ENCODE data around the gene RNF224.

The RNF224 gene

DNA sequence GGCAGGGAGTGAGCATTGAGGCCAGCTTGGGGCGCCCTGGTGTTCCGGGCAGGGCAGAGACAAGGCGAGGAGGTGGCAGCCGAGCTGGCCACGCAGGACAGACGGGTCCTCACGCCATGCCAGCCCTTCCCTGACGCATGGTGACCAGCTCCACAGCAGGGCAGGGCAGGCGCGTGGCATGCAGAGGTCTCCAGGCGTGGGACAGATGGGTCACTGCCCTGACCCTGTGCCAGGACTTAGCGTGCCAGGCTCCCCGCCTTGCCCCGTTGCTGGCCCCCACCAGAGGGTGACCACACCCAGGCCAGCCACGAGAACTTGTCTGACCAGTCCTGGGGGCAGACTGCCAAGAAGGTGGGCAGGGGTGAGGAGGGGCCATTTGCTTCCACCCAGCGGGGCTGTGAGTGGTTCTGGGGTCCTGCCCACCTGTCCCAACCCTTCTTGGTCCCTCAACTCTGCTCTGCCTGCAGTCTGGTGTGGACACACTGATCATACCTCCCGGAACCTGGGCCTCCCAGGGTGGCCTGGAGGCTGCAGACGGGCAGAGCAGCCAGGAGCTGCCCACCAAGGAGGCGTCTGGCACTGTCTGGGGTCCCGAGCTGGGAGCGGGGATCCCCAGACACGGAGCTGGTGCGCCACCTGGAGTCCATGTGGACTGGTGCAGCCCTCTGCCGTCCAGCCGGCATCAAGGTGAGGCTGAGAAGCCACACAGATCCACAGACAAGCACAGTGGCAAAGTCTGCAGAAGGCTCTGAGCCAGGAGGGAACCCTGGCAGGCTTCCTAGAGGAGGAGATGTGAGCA lies at the start of gene RNF224:
RNF224 (plus strand) TSS at position 449 of the 799 bp plus-strand sequence. CDS start 834 bp downstream, outside the sequence.
- peak; percentile 39 to 86 for DNase-seq

GRCh38 chr9:137178201-137178938 lies 48.9 kb upstream of the RNF224 start:
- DNase-seq = no peak

- no peak for DNase-seq
Measured at GRCh38 chr9:137178939-137179630, 48.2 kb upstream of the RNF224 start.

DNA sequence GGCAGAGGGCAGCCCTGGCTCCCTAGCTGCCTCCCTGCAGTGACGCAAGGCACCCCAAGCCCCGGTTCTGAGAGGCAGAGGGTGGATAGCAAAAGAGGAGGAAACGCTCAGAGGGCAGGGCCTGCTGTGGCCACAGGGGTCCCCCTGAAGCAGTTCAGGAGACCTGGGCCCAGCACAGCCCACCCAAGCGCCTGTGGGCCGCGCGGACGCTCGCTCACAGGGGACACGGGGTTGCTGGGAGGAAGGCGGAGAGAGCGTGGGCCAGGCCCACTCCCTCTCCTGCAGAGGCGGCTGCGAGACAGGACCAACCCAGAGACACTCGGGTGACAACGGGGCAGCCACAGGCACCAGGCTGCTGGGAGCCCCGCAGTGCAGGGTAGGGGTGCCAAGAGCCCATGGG lies 47.5 kb upstream of the RNF224 start:
- no peak for DNase-seq

DNA sequence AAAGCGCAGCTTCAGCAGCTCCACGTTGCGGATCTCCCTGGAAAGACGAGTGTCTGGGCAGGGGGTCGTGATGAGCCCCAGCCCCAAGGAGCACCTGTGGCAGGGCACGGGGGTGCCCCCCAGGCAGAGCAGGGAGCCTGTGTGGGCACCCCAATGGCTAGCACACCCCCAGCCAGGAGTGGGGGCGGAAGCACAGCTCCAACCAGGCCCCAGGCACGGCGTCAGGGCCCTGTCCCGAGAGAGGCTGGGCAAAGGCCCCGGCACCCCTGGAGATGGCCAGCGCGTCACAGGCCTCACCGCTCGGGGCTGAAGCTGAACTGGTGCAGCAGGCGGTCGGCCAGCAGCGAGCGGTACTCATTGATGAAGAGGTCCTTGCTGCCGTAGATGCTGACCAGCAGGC lies 46.8 kb upstream of the RNF224 start:
- no peak for DNase-seq

DNA sequence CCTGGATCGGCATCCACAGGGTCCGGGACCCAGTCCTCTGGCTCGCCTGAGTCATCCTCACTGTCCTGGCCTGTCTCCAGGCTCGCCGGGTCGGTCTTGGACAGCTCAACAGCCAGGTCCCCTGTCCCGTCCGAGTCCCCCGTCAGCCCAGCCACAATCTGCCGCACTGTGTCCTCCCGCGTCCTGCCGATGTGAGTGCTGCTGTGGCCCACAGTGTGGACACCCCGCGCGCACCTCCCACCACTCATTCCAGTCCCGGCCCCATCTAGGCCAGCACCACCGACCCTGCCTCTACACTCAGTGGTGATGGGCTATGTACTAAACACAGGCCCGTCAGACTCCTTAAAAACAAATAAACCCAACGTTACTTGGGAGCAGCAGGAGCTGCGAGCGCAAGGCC lies 45.6 kb upstream of the RNF224 start:
- no peak for DNase-seq

DNA sequence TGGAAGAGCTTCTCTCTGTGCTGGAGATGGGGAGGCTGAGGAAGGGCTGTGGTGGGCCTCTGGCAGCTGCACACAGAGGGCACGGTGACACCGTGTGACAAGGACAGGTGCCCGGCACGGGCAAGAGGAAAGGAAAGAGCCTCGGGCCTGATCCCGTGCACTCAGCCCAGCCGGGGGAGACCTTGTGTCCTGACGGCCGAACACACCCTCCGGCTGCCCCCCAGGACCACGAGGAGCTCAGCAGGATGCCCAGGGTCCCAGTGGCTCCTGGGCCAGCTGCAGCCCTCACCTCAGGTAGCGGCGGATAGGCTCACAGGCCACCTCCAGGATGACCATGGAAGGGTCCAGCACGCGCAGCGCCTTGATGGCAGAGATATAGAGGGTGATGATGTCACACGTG lies 44.5 kb upstream of the RNF224 start:
- DNase-seq = no peak

GRCh38 chr9:137183980-137184595 lies 43.2 kb upstream of the RNF224 start:
- no peak for DNase-seq

DNA sequence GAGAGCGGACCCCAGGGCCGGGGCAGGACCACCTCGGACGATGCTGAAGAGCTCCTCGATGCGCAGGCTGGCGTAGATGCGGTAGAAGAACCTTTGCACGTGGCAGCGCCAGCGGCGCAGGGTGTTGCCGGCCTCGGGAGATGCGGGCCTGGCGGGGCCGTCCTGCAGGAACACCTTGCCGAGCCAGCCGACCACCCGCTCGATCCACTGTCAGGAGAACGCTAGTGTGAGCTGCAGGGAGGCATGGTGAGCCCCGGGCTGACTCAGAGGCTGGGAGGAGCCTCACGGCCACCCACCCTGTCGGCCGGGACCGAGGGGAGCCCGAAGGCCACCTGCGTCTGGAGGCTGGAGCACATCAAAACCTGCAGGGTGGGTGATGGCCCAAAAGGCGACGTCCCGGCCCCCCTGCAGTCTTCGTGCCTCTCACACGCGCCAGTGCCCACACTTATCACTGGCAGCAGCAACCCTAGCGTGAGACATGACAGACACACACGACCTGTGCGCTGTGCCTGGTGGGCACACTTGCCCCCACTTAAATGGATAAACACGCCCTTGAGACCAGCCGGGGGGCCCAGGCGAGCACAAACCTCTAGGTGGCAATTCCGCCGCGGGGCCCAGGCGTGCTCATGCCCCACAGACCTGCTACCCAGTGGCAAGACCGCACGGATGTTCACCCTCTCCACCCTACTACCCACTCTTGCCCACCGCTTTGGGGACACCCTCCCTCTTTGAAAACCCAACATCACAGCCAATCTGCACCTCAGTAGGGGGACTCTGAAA lies 42.2 kb upstream of the RNF224 start:
- no peak for DNase-seq

DNA sequence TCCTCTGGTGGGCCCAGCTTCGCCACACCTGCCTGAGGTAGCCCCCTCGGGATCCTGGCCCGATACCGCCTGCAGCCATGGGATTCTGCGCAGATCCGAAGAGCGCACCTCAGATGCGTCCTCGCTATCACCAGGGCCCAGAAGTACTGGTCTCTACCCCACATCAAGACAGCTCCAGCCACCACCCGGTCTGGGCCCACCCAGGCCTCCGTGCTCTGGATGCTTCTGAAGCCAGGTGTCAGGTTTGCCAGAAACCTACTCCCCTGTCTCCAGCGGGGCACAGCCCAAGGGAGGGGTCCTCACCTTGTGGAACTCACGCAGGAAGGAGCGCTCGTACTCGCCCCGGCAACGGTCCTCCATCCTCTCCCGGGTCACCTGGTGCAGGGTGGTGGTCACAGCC lies 41.4 kb upstream of the RNF224 start:
- no peak for DNase-seq

DNA sequence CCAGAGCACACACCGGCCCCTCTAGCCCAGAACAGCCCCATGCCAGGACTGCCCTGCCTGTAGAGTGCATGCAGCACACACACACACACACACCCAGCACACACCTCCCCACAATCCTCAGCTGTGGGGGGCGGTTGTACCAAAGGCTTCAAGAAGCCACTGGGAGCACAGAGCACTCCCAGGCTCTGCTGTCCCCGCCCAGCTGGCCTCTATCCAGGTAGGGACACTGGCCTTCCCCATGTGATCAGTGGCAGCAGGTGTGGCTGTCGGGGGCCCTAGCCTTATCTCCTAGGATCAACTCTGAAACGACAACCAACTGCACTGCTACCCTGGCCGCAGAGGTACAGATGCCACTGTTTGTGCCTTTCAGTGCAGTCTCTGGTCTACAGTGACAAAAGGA lies 40.9 kb upstream of the RNF224 start:
- no peak for DNase-seq

GRCh38 chr9:137187386-137187785 lies 39.9 kb upstream of the RNF224 start:
- DNase-seq = no peak

- no peak for DNase-seq
Measured at GRCh38 chr9:137188086-137188489, 39.2 kb upstream of the RNF224 start.

DNA sequence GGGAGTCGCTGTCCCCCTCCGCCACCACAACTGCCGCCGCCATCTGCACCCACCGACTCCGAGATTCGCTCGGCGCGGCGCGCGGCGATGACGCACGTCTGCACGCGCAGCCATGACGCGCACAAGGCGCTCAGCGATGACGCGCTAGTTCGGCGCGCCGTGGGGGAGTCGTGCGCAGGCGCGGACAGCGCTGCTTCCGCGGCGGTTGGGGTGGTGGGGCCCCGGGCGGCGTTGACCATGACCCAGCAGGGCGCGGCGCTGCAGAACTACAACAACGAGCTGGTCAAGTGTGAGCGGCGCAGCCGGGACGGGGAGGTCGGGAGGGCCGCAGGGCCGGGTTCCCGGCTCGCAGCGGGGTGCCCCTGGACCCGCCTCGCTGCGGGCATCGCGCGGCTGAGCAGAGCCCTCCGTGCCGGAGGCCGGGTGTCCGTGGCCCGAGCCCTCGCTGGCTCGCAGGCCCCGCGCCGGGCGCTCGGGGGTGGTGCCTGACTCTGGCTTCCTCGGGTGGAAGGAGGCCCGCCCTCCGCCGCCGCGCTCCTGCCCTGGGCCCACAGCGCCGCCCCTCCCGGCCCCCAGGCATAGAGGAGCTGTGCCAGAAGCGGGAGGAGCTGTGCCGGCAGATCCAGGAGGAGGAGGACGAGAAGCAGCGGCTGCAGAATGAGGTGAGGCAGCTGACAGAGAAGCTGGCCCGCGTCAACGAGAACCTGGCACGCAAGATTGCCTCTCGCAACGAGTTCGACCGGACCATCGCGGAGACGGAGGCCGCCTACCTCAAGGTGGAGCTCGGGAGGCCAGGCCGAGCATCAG lies 38.6 kb upstream of the RNF224 start, which contains the start of the genes ANAPC2 and SSNA1:
ANAPC2 (minus strand) TSS at position 71 of the 807 bp plus-strand sequence; CDS start at position 43, 28 bp downstream.
SSNA1 (plus strand) TSS at position 187 of the 807 bp plus-strand sequence; CDS start at position 238, 51 bp downstream.
- peak; percentile 56 to 89 for DNase-seq

GRCh38 chr9:137189297-137190295 lies 37.7 kb upstream of the RNF224 start:
- DNase-seq = no peak

DNA sequence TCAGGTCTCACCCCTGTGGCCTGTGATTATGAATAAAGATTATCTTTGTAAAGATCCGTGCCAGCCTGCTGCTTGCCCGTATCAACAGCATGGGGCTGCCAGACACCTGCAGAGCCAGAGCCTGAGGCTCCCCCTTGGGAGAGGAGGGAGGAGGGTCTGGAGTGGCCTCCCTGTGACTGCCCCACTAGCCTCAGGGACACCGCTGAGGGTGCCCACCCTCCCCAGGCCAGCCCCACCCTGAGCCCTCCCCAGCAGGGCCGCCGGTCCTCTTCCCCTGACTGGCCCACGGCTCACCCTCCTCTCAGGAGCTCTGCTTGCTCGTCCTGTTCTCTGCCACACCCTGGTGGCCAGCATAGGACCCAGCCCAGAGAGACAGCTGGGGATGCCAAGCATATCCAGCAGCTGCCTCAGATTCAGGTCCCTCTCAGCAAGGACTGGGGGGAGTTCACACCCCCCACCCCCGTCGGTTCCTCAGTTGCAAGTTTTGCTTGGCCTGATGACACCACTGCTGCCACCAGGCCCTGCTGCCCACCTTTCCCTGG lies 36.9 kb upstream of the RNF224 start:
- no peak for DNase-seq

DNA sequence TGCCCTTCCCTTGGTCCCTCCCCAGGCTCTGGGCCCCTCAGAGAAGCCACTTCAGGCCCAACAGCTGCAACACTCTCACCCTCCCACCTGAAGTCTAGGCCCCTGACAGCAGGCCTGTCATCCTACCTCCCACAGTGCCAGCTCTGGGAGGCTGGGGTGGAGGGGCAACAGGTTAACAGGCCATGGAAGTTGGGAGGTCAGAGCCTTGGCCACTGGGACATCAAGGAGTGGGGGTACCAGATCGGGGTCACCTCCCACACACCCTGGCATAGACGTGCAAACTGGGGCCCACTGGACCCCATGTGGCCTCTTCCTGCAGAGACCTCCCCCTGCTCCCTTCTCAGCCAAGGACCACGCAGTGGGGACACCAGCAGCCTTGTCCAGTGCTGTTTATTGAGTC lies 36.1 kb upstream of the RNF224 start:
- DNase-seq = no peak

DNA sequence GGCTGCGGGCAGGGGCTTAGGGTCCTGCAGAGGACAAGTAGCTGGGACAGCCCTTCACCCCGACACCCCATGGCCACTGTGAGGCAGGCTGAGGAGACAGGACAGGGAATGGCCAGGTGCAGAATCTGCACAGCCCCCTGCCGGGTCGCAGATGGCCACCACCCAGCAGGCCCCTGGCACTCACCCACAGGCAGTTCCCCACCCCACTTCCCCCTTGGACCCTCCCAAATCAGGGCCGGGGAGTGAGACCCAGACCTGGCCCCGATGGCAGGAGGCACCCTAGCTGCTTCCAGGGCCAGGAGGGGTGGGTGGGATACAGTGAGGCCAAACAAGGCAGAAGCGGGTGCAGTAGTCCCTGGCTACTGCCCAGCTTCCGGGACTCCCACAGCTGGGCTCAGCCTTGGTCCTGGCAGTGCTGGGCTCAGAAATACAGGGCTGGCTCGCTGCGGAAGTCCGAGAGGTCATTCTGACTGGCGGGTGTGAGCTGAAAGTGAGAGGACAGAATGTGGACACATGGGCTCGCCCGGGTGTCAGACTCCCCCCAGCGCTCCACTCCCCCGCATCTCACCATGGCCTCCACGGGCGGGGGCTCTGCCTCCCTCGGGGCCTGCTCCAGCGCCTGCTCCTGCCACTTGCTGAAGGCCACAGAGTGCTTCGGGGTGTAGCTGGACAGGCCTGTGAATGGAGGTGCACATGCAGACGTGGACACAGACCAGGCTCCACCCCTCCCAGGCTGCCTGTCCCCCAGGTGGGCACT lies 35.4 kb upstream of the RNF224 start:
- no peak for DNase-seq

DNA sequence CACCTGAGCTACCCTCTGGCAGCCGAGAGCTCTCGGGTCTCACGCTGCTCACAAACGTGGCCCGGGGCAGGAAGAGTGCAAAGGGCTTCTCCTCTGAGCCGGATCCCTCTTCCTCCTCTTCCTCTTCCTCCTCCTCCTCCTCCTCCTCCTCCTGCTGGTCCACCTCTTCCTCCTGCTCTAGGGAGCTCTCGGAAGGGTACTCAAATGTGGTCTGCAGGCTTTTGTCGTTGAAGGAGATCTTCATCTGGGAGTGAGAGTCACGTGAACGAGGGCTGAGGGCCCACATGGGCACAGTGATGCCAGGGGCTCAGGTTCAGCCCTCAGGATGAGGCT lies 34.9 kb upstream of the RNF224 start:
- DNase-seq = no peak
